ENCODE results near the gene NTN4.

The NTN4 gene

DNA sequence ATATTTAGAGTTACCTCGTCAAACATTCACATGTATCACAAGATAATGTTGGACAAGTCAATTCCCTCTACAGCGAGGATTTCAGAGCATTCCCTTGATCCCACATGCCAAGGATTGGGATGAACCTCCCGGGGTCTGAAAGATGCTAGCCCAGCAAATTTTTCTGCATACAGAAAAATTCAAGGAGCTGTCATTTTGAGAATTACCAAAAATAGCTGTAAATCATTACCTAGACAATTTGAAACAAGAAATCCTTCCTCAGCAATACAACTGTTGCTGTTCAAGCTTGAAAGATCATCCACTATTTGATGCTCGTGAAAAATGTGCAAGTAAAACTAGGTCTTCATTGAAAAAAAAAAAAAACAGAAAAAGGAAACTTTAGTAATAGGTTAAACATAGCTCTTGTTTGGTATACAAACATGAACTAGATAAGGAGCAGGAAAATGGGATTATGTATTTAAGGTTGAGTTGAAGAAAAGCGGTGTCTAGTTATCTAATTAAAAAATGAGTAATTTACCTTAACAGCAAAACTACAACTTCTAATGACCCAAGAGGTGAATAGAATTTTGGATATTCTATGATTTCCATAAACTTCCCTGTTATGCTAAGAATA lies 73.1 kb downstream of the NTN4 start:
- DNase-seq (ENCODE audit: low spot score), result no peak
- in situ Hi-C loops (cut with MboI; ENCODE audit: low sequenced_read_pairs, unreplicated experiment), result no loop called here
- no peak for TF ChIP-seq CTCF (IDR thresholded peaks at IDR 0.05; ENCODE audit: borderline replicate concordance, control extremely low read depth, extremely low read depth, insufficient read depth, missing control alignments)

- DNase-seq (ENCODE audit: low spot score), result no peak
- in situ Hi-C loops (cut with MboI; ENCODE audit: low sequenced_read_pairs, unreplicated experiment), result no loop called here
- TF ChIP-seq CTCF (IDR thresholded peaks at IDR 0.05; ENCODE audit: borderline replicate concordance, control extremely low read depth, extremely low read depth, insufficient read depth, missing control alignments), result no peak
These were observed 75.4 kb downstream of the NTN4 start for GRCh38 chr12:95715177-95715576.

- TF ChIP-seq CTCF (IDR thresholded peaks at IDR 0.05; ENCODE audit: borderline replicate concordance, control extremely low read depth, extremely low read depth, insufficient read depth, missing control alignments), result no peak
- in situ Hi-C loops (cut with MboI; ENCODE audit: low sequenced_read_pairs, unreplicated experiment), result no loop called here
- no peak for DNase-seq (ENCODE audit: low spot score)
These were observed 78.3 kb downstream of the NTN4 start for GRCh38 chr12:95712269-95712668.

DNA sequence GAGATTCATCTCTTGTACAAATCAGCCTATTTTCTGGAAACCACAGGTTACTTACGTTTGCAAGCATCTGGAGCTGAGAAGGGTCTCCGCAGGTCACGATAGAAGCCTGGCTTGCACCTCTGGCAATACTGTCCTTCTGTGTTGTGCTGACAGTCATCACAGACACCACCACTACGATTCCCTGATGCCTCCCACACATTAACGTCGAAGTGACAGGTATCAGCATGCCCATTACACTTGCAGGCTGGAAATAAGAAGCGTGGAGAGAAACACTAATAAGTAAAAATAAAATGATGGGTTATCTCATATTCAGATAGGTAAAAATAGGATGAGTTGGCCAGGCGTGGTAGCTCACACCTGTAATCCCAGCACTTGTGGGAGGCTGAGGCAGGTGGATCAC lies 80.2 kb downstream of the NTN4 start:
- in situ Hi-C loops (cut with MboI; ENCODE audit: low sequenced_read_pairs, unreplicated experiment), result no loop called here
- no peak for DNase-seq (ENCODE audit: low spot score)
- TF ChIP-seq CTCF (IDR thresholded peaks at IDR 0.05; ENCODE audit: borderline replicate concordance, control extremely low read depth, extremely low read depth, insufficient read depth, missing control alignments), result no peak

DNA sequence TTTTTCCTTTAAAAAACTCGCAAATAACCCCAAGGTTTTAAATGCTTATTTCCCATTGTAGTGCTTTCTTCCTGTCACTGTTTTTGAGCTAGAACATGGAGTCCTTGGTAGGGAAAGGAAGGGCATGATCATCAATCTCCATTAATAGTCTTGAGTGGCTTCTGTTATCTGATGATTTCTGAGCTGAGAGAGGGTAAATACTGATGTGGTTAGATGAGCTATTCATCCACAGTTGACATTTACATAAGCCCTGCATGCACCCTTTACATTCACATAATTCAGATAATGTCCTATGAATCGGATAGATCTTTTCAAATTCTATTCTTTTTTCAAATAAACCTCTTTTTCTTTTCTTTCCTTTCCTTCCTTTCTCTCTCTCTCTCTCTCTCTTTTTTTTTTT lies 81.4 kb downstream of the NTN4 start:
- in situ Hi-C loops (cut with MboI; ENCODE audit: low sequenced_read_pairs, unreplicated experiment), result no loop called here
- no peak for TF ChIP-seq CTCF (IDR thresholded peaks at IDR 0.05; ENCODE audit: borderline replicate concordance, control extremely low read depth, extremely low read depth, insufficient read depth, missing control alignments)

DNA sequence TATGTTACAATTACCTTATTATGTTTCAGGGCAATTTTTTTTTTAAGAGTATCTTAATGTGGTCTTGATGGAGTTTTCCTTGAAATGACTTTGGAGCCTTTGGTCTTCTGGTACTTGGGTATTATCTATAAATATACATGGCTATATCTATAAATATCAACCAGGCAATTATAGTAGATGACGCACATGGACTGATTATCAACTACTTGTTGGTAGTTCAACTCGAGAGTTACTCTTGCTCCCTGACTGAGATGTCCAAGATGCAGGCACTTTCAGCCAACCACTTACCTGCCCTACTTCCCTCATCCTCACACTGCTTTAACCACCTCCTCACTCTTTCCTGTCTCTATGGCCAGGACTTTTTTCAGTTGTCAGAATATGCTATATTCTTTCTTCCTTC lies 85.4 kb downstream of the NTN4 start:
- in situ Hi-C loops (cut with MboI; ENCODE audit: low sequenced_read_pairs, unreplicated experiment), result no loop called here
- no peak for DNase-seq (ENCODE audit: low spot score)
- TF ChIP-seq CTCF (IDR thresholded peaks at IDR 0.05; ENCODE audit: borderline replicate concordance, control extremely low read depth, extremely low read depth, insufficient read depth, missing control alignments), result no peak

More for the DNA sequence above, 81.4 kb downstream of the NTN4 start:
- DNase-seq (ENCODE audit: low spot score), result no peak

All from GM13976 (cell line).